HG03097 (cell line): ENCODE results near the gene SYNGAP1.
"Not testable (repeated sequence)": the region's sequence is repeated elsewhere in the genome, so short reads cannot be mapped to it uniquely, and the experiment has no call there.

Experiments used
- ATAC-seq: cut with Tn5 transposase; IDR thresholded peaks from one replicate; pipeline ENCODE4 v1.9.1; 2021; ENCODE audit not compliant: unreplicated experiment, low FRiP score

The SYNGAP1 gene

GRCh38 chr6:33419580-33420490, at the start of gene SYNGAP1:
TSS of gene SYNGAP1 (plus strand) at chr6:33420065. CDS start at chr6:33420265, 200 bp downstream.
- no peak for ATAC-seq

GRCh38 chr6:33371901-33372300, 48.0 kb upstream of the SYNGAP1 start:
- not testable (repeated sequence) for ATAC-seq

GRCh38 chr6:33372526-33373123, 47.2 kb upstream of the SYNGAP1 start:
- no peak for ATAC-seq

GRCh38 chr6:33373960-33374910, 45.6 kb upstream of the SYNGAP1 start:
- no peak for ATAC-seq

- ATAC-seq: no peak
These were observed 44.7 kb upstream of the SYNGAP1 start for GRCh38 chr6:33375143-33375671.

GRCh38 chr6:33377171-33377570, 42.7 kb upstream of the SYNGAP1 start:
- ATAC-seq: no peak

GRCh38 chr6:33379184-33379583, 40.7 kb upstream of the SYNGAP1 start:
- not testable (repeated sequence) for ATAC-seq

GRCh38 chr6:33380272-33380981, 39.4 kb upstream of the SYNGAP1 start:
- ATAC-seq: no peak

- no peak for ATAC-seq
These were observed 36.3 kb upstream of the SYNGAP1 start for GRCh38 chr6:33383427-33384185.

- ATAC-seq: no peak
These were observed 35.3 kb upstream of the SYNGAP1 start for GRCh38 chr6:33384581-33385020.

GRCh38 chr6:33390173-33390572, 29.7 kb upstream of the SYNGAP1 start:
- no peak for ATAC-seq

GRCh38 chr6:33390767-33391277, 29.0 kb upstream of the SYNGAP1 start:
- ATAC-seq: no peak

GRCh38 chr6:33391278-33391921, 28.5 kb upstream of the SYNGAP1 start, which contains the start of gene KIFC1:
TSS of gene KIFC1 (plus strand) at chr6:33391823. CDS start at chr6:33391986, 163 bp downstream.
- ATAC-seq: peak; percentile 85

- no peak for ATAC-seq
These were observed 27.8 kb upstream of the SYNGAP1 start for GRCh38 chr6:33391922-33392594.

GRCh38 chr6:33392595-33392948, 27.3 kb upstream of the SYNGAP1 start:
- ATAC-seq: no peak

- ATAC-seq: no peak
These were observed 26.9 kb upstream of the SYNGAP1 start for GRCh38 chr6:33392979-33393378.

GRCh38 chr6:33397541-33397940, 22.3 kb upstream of the SYNGAP1 start:
- ATAC-seq: no peak

- not testable (repeated sequence) for ATAC-seq
These were observed 21.3 kb upstream of the SYNGAP1 start for GRCh38 chr6:33398601-33399000.
